Astrocyte (in vitro differentiated cells and primary cell): ENCODE data around the gene FBXL16. TPM values are rescaled to one million over a fixed set of nuclear protein-coding genes. Genes with fewer than 3 reads are reported as not detected.
A peak's percentile ranks its signal among the peaks of the same experiment; 100 is the strongest.

Source experiments
- DNase-seq: peaks from one replicate; pipeline ENCODE4 v3.0.0-alpha.2; 2010; ENCODE audit warnings: low read depth
- FAIRE-seq: peaks from 2 replicates; lab custom pipeline; 2011; peaks lifted over from hg19 to GRCh38; lab: Jason Lieb, UNC
- H2AFZ ChIP-seq: 2 replicates; pipeline ENCODE4 v1.6.0; 2012; ENCODE audit warnings: low read depth, low read length, inconsistent platforms
- H3K27ac ChIP-seq: 2 replicates; pipeline ENCODE4 v1.5.1; 2011; ENCODE audit warnings: low read depth, low read length, inconsistent platforms
- H3K27me3 ChIP-seq: 2 replicates; pipeline ENCODE4 v1.6.0; 2011; ENCODE audit warnings: low read length, inconsistent platforms; ENCODE audit not compliant: insufficient read depth
- H3K36me3 ChIP-seq: 2 replicates; pipeline ENCODE4 v1.5.1; 2011; ENCODE audit warnings: low read length, inconsistent platforms; ENCODE audit not compliant: insufficient read depth
- H3K4me1 ChIP-seq: 2 replicates; pipeline ENCODE4 v1.5.1; 2011; ENCODE audit warnings: low read length, inconsistent platforms; ENCODE audit not compliant: insufficient read depth
- H3K4me2 ChIP-seq: 2 replicates; pipeline ENCODE4 v1.6.0; 2012; ENCODE audit warnings: low read length, inconsistent platforms
- H3K4me3 ChIP-seq: 2 replicates; pipeline ENCODE4 v1.5.1; 2011; ENCODE audit warnings: low read depth, mild to moderate bottlenecking, low read length, inconsistent platforms; ENCODE audit not compliant: insufficient read depth
- H3K79me2 ChIP-seq: 2 replicates; pipeline ENCODE4 v1.6.0; 2012; ENCODE audit warnings: mild to moderate bottlenecking, low read length, inconsistent platforms; ENCODE audit not compliant: insufficient read depth
- H3K9ac ChIP-seq: 2 replicates; pipeline ENCODE4 v1.6.0; 2012; ENCODE audit warnings: mild to moderate bottlenecking, low read length, inconsistent platforms
- H3K9me3 ChIP-seq: 2 replicates; pipeline ENCODE4 v1.5.1; 2012; ENCODE audit warnings: low read depth, mild to moderate bottlenecking, low read length, inconsistent platforms; ENCODE audit not compliant: insufficient read depth
- H4K20me1 ChIP-seq: 2 replicates; pipeline ENCODE4 v1.6.0; 2012; ENCODE audit warnings: low read length, inconsistent platforms; ENCODE audit not compliant: insufficient read depth
- H3K27ac Mint-ChIP-seq: one replicate; pipeline ENCODE4 v1.8.0; 2021; ENCODE audit warnings: mild to moderate bottlenecking, mixed read lengths; ENCODE audit not compliant: unreplicated experiment
- H3K27me3 Mint-ChIP-seq: one replicate; pipeline ENCODE4 v1.8.0; 2021; ENCODE audit warnings: low read depth, mixed read lengths; ENCODE audit not compliant: unreplicated experiment
- H3K36me3 Mint-ChIP-seq: one replicate; pipeline ENCODE4 v1.8.0; 2021; ENCODE audit warnings: low read depth, mixed read lengths; ENCODE audit not compliant: unreplicated experiment
- H3K4me1 Mint-ChIP-seq: one replicate; pipeline ENCODE4 v1.8.0; 2021; ENCODE audit warnings: low read depth, mixed read lengths; ENCODE audit not compliant: unreplicated experiment
- H3K4me3 Mint-ChIP-seq: one replicate; pipeline ENCODE4 v1.8.0; 2021; ENCODE audit warnings: mild to moderate bottlenecking, moderate library complexity, mixed read lengths; ENCODE audit not compliant: unreplicated experiment
- H3K9me3 Mint-ChIP-seq: one replicate; pipeline ENCODE4 v1.8.0; 2021; ENCODE audit warnings: mild to moderate bottlenecking, mixed read lengths; ENCODE audit not compliant: unreplicated experiment
- CTCF ChIP-seq: IDR thresholded peaks from 2 replicates; pipeline ENCODE4 v1.5.1; 2011; ENCODE audit warnings: low read depth, mild to moderate bottlenecking, inconsistent platforms, low read length, moderate library complexity; ENCODE audit not compliant: insufficient read depth
- EZH2 ChIP-seq: IDR thresholded peaks from 2 replicates; pipeline ENCODE4 v1.6.1; 2012; ENCODE audit warnings: mild to moderate bottlenecking, low read length, inconsistent platforms; ENCODE audit not compliant: insufficient read depth
- total RNA-seq: library from RNA; stranded (reverse); gene quantifications from 2 replicates; pipeline ENCODE4 v1.2.1, GENCODE V29; 2021

FBXL16 gene
- total RNA-seq, 1 donor from 2014 or later = 5.2 TPM

- FAIRE-seq = no peak
- no peak overlapping the region for H2AFZ ChIP-seq
- H3K4me3 Mint-ChIP-seq = no peak overlapping the region
These were observed 59.5 kb downstream of the FBXL16 start for GRCh38 chr16:645852-646678.

GRCh38 chr16:644556-644955, 61.0 kb downstream of the FBXL16 start:
- FAIRE-seq (no peak), DNase-seq (no peak)
- Histone ChIP-seq H3K9me3 (no peaks in the 10 kb centered on the region), H3K27ac (no peak overlapping the region), H4K20me1 (no peaks in the 10 kb centered on the region), H3K79me2 (peaks cover 8% of the 10 kb centered on the region), H2AFZ (no peak overlapping the region), H3K9ac (no peak overlapping the region), H3K4me3 (no peak overlapping the region), H3K4me1 (peaks cover 14% of the 10 kb centered on the region), H3K4me2 (no peak overlapping the region), H3K36me3 (no peaks in the 10 kb centered on the region), H3K27me3 (no peaks in the 10 kb centered on the region)
- no peak overlapping the region for H3K27ac Mint-ChIP-seq
- TF ChIP-seq EZH2 = no peak
- TF ChIP-seq CTCF = no peak
- H3K27me3 Mint-ChIP-seq = no peaks in the 10 kb centered on the region
- no peaks in the 10 kb centered on the region for H3K36me3 Mint-ChIP-seq
- no peaks in the 10 kb centered on the region for H3K9me3 Mint-ChIP-seq
- H3K4me1 Mint-ChIP-seq = no peaks in the 10 kb centered on the region
- peak overlapping the region; percentile 57 for H3K4me3 Mint-ChIP-seq

More at GRCh38 chr16:645852-646678, 59.5 kb downstream of the FBXL16 start:
- Mint-ChIP-seq H3K4me1 (no peaks in the 10 kb centered on the region), H3K27me3 (no peaks in the 10 kb centered on the region), H3K9me3 (no peaks in the 10 kb centered on the region), H3K27ac (no peak overlapping the region), H3K36me3 (no peaks in the 10 kb centered on the region)
- DNase-seq = no peak
- no peaks in the 10 kb centered on the region for H4K20me1 ChIP-seq
- H3K27ac ChIP-seq = no peak overlapping the region
- no peaks in the 10 kb centered on the region for H3K36me3 ChIP-seq
- TF ChIP-seq CTCF (no peak), EZH2 (no peak)
- no peaks in the 10 kb centered on the region for H3K27me3 ChIP-seq
- peaks cover 16% of the 10 kb centered on the region for H3K79me2 ChIP-seq
- no peaks in the 10 kb centered on the region for H3K9me3 ChIP-seq
- no peak overlapping the region for H3K9ac ChIP-seq
- peaks cover 17% of the 10 kb centered on the region for H3K4me1 ChIP-seq
- H3K4me2 ChIP-seq = no peak overlapping the region
- H3K4me3 ChIP-seq = no peak overlapping the region

- Histone ChIP-seq H3K4me2 (peak overlapping the region; percentile 86), H3K27me3 (no peaks in the 10 kb centered on the region), H3K27ac (no peak overlapping the region), H3K36me3 (no peaks in the 10 kb centered on the region), H4K20me1 (no peaks in the 10 kb centered on the region), H2AFZ (no peak overlapping the region), H3K4me1 (peaks cover 5% of the 10 kb centered on the region), H3K79me2 (peaks cover 3% of the 10 kb centered on the region), H3K9ac (no peak overlapping the region), H3K4me3 (no peak overlapping the region), H3K9me3 (no peaks in the 10 kb centered on the region)
- H3K36me3 Mint-ChIP-seq = no peaks in the 10 kb centered on the region
- H3K27ac Mint-ChIP-seq = no peak overlapping the region
- no peaks in the 10 kb centered on the region for H3K9me3 Mint-ChIP-seq
- TF ChIP-seq CTCF = no peak
- TF ChIP-seq EZH2 = no peak
- FAIRE-seq (no peak), DNase-seq (no peak)
- H3K4me3 Mint-ChIP-seq = peak overlapping the region; percentile 76
- H3K4me1 Mint-ChIP-seq = no peaks in the 10 kb centered on the region
- H3K27me3 Mint-ChIP-seq = no peaks in the 10 kb centered on the region
These were observed 62.6 kb downstream of the FBXL16 start for GRCh38 chr16:643050-643368.
